ENCODE results near the gene UQCR11.

GRCh38 chr19:1613146-1613545 lies 7.9 kb upstream of the UQCR11 start:
- no peak for TF ChIP-seq POLR2A (IDR thresholded peaks at IDR 0.05; ENCODE audit: control extremely low read depth in 1 of 2, low read depth in 2 of 2, low read length in 2 of 2)
- no peak for TF ChIP-seq CREB1 (IDR thresholded peaks at IDR 0.05)
- TF ChIP-seq CTCF (IDR thresholded peaks at IDR 0.05; ENCODE audit: control extremely low read depth in 1 of 3, insufficient read depth in 1 of 3, low read depth in 1 of 3, low read length in 3 of 3), result no peak
- no peak for TF ChIP-seq TAF1 (IDR thresholded peaks at IDR 0.05; ENCODE audit: low read depth, low read length)
